ENCODE measurements around the gene AOPEP. TPM values are rescaled to one million over a fixed set of nuclear protein-coding genes. Genes with fewer than 3 reads are reported as not detected.

Gene AOPEP
- total RNA-seq, 4 donors from 2014 or later, result 18.8 to 81.0 (median 32.1) TPM

DNA sequence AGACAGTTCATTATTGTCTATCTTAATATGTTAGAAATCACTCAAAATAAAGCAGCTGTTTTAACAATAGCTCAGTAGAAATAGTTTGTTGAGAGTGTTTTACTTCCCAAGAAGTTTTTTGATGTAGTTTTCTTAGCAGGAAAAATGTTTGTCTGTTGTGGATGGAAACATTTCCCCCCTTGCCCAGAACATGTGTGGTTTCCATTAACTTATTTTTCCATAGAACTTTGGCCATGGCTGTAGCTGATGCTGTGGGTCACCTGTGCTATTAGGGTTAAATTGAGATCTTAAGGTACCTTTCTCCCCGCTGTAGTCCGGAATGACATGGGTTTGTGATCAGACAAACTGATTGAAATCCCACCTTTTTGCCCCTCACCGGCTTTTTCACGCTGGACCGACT, 296.2 kb downstream of the AOPEP start:
- TF ChIP-seq, protein P1, sequence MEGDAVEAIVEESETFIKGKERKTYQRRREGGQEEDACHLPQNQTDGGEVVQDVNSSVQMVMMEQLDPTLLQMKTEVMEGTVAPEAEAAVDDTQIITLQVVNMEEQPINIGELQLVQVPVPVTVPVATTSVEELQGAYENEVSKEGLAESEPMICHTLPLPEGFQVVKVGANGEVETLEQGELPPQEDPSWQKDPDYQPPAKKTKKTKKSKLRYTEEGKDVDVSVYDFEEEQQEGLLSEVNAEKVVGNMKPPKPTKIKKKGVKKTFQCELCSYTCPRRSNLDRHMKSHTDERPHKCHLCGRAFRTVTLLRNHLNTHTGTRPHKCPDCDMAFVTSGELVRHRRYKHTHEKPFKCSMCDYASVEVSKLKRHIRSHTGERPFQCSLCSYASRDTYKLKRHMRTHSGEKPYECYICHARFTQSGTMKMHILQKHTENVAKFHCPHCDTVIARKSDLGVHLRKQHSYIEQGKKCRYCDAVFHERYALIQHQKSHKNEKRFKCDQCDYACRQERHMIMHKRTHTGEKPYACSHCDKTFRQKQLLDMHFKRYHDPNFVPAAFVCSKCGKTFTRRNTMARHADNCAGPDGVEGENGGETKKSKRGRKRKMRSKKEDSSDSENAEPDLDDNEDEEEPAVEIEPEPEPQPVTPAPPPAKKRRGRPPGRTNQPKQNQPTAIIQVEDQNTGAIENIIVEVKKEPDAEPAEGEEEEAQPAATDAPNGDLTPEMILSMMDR (IDR thresholded peaks at IDR 0.05; ENCODE audit: low read depth), result no peak

- TF ChIP-seq, protein P1 (IDR thresholded peaks at IDR 0.05; ENCODE audit: low read depth), result no peak
Measured at GRCh38 chr9:95023217-95024003, 296.9 kb downstream of the AOPEP start.

- TF ChIP-seq, protein P1 (IDR thresholded peaks at IDR 0.05; ENCODE audit: low read depth), result no peak
Measured at GRCh38 chr9:95024097-95024671, 297.7 kb downstream of the AOPEP start.

DNA sequence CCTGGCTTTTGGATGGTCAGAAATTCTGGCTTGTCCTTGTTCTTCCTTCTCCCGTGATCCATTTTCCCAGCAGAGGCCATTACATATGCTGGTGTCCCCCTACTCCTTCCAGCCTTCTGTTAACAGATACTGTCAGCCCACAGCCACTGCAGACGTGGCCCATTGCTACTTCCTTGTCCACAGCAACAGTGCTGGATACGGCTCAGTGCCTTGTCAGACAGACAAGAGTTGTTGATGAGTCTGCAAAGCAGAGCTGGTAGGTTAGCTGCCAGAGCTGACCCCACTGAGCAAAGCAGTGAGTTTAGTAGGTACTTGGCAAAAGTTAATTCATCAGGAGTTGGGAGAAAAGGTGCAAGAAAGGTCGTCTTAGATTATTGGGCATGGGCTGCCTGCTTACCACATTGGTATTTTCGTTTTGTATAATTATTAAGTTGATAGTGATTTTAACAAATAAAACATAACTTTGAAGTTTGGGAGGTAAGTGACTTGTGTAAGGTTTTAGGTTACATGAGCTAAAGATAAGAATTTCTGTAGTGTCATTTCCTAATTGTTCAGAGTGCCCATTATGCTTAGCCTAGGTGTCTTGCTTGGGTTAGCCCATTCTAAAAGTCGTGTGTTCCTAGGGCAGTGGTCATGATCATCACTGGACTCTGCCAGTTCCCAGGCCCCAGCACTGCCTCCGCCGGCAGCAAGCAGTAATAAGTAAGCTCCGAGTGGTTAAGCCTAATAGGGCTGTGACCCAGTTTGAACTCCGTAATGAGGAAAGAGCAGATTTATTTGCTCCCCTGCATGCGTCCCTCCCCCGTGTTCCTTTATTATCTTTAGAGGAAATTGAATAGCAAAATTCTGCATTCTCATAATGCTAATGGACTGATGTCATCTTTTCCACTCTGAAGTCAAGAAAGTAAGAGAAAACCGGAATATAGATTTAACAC, 299.0 kb downstream of the AOPEP start:
- TF ChIP-seq, protein P1 (IDR thresholded peaks at IDR 0.05; ENCODE audit: low read depth), result no peak

- TF ChIP-seq, protein P1 (IDR thresholded peaks at IDR 0.05; ENCODE audit: low read depth), result no peak
Measured at GRCh38 chr9:95026148-95026524, 299.6 kb downstream of the AOPEP start.

- TF ChIP-seq, protein P1 (IDR thresholded peaks at IDR 0.05; ENCODE audit: low read depth), result no peak
Measured at GRCh38 chr9:95027914-95028852, 301.7 kb downstream of the AOPEP start.
